Measurements from ENCODE around the gene C1QTNF8.

The C1QTNF8 gene

DNA sequence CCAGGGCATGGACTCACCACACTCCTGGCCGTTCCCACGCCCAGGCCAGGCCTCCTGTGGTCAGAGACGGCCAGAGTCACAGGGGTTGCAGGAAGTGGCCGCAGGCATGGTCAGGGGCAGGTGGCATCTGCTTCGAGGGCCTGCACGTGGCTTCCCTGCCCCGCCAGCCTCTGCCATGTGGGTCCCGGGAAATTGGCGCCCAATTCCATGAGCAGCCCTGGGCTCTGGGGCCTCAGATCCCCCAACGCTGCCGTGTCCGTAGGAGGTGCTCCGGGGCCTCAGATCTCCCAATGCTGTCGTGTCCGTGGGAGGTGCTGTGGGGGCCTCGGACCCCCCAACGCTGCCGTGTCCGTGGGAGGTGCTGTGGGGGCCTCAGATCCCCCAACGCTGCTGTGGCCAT lies 33.1 kb downstream of the C1QTNF8 start:
- H3K9ac ChIP-seq (ENCODE audit: low read length), result no peak overlapping the region
- H3K27ac ChIP-seq (ENCODE audit: low read length), result no peak overlapping the region
- TF ChIP-seq EZH2phosphoT487 (IDR thresholded peaks at IDR 0.05; ENCODE audit: low read depth) (no peak), CTCF (IDR thresholded peaks at IDR 0.05; ENCODE audit: low read depth, low read length) (no peak)
- no peaks in the 10 kb centered on the region for H3K4me1 ChIP-seq (ENCODE audit: low read length)
- no peaks in the 10 kb centered on the region for H3K27me3 ChIP-seq (ENCODE audit: low read depth, low read length)
- no peaks in the 10 kb centered on the region for H4K20me1 ChIP-seq (ENCODE audit: insufficient read depth, low read length)
- no peaks in the 10 kb centered on the region for H3K79me2 ChIP-seq (ENCODE audit: low read length)
- H3K4me2 ChIP-seq (ENCODE audit: low read length), result no peak overlapping the region
- no peaks in the 10 kb centered on the region for H3K9me3 ChIP-seq (ENCODE audit: insufficient read depth, low read length)
- H2AFZ ChIP-seq (ENCODE audit: low read depth, low read length), result no peak overlapping the region
- no peaks in the 10 kb centered on the region for H3K36me3 ChIP-seq (replicated peaks; ENCODE audit: low read depth, low read length)
- H3K4me3 ChIP-seq (ENCODE audit: low read length), result no peak overlapping the region

- no peak overlapping the region for H3K4me3 ChIP-seq (ENCODE audit: low read length)
- no peaks in the 10 kb centered on the region for H3K79me2 ChIP-seq (ENCODE audit: low read length)
- no peak overlapping the region for H3K9ac ChIP-seq (ENCODE audit: low read length)
- H3K4me2 ChIP-seq (ENCODE audit: low read length), result no peak overlapping the region
- H2AFZ ChIP-seq (ENCODE audit: low read depth, low read length), result no peak overlapping the region
- no peaks in the 10 kb centered on the region for H4K20me1 ChIP-seq (ENCODE audit: insufficient read depth, low read length)
- H3K27ac ChIP-seq (ENCODE audit: low read length), result no peak overlapping the region
- H3K36me3 ChIP-seq (replicated peaks; ENCODE audit: low read depth, low read length), result no peaks in the 10 kb centered on the region
- TF ChIP-seq CTCF (IDR thresholded peaks at IDR 0.05; ENCODE audit: low read depth, low read length) (no peak), EZH2phosphoT487 (IDR thresholded peaks at IDR 0.05; ENCODE audit: low read depth) (no peak)
- no peaks in the 10 kb centered on the region for H3K9me3 ChIP-seq (ENCODE audit: insufficient read depth, low read length)
- H3K27me3 ChIP-seq (ENCODE audit: low read depth, low read length), result no peaks in the 10 kb centered on the region
- H3K4me1 ChIP-seq (ENCODE audit: low read length), result no peaks in the 10 kb centered on the region
Observed at GRCh38 chr16:1061769-1062505, 34.1 kb downstream of the C1QTNF8 start.

- Histone ChIP-seq H3K27me3 (ENCODE audit: low read depth, low read length) (no peaks in the 10 kb centered on the region), H3K9me3 (ENCODE audit: insufficient read depth, low read length) (no peaks in the 10 kb centered on the region), H3K4me3 (ENCODE audit: low read length) (no peak overlapping the region), H4K20me1 (ENCODE audit: insufficient read depth, low read length) (no peaks in the 10 kb centered on the region), H3K4me2 (ENCODE audit: low read length) (no peak overlapping the region), H2AFZ (ENCODE audit: low read depth, low read length) (no peak overlapping the region), H3K9ac (ENCODE audit: low read length) (no peak overlapping the region), H3K4me1 (ENCODE audit: low read length) (no peaks in the 10 kb centered on the region), H3K79me2 (ENCODE audit: low read length) (no peaks in the 10 kb centered on the region), H3K36me3 (replicated peaks; ENCODE audit: low read depth, low read length) (no peaks in the 10 kb centered on the region), H3K27ac (ENCODE audit: low read length) (no peak overlapping the region)
- no peak for TF ChIP-seq CTCF (IDR thresholded peaks at IDR 0.05; ENCODE audit: low read depth, low read length)
- no peak for TF ChIP-seq EZH2phosphoT487 (IDR thresholded peaks at IDR 0.05; ENCODE audit: low read depth)
Observed at GRCh38 chr16:1060416-1061340, 35.4 kb downstream of the C1QTNF8 start.

- Histone ChIP-seq H3K79me2 (ENCODE audit: low read length) (no peaks in the 10 kb centered on the region), H2AFZ (ENCODE audit: low read depth, low read length) (no peak overlapping the region), H3K27ac (ENCODE audit: low read length) (no peak overlapping the region), H3K4me1 (ENCODE audit: low read length) (no peaks in the 10 kb centered on the region), H3K4me3 (ENCODE audit: low read length) (no peak overlapping the region), H3K9me3 (ENCODE audit: insufficient read depth, low read length) (no peaks in the 10 kb centered on the region), H3K27me3 (ENCODE audit: low read depth, low read length) (no peaks in the 10 kb centered on the region), H3K36me3 (replicated peaks; ENCODE audit: low read depth, low read length) (no peaks in the 10 kb centered on the region), H4K20me1 (ENCODE audit: insufficient read depth, low read length) (no peaks in the 10 kb centered on the region), H3K9ac (ENCODE audit: low read length) (no peak overlapping the region), H3K4me2 (ENCODE audit: low read length) (no peak overlapping the region)
- no peak for TF ChIP-seq CTCF (IDR thresholded peaks at IDR 0.05; ENCODE audit: low read depth, low read length)
- TF ChIP-seq EZH2phosphoT487 (IDR thresholded peaks at IDR 0.05; ENCODE audit: low read depth), result no peak
Observed at GRCh38 chr16:1059310-1059709, 36.7 kb downstream of the C1QTNF8 start.

Data from OCI-LY3 (cell line).